ENCODE results near the gene SERPINA3. TPM values are rescaled to one million over a fixed set of nuclear protein-coding genes. Genes with fewer than 3 reads are reported as not detected.

SERPINA3 gene
- total RNA-seq, 2 experiments from 2014 or later: not detected

DNA sequence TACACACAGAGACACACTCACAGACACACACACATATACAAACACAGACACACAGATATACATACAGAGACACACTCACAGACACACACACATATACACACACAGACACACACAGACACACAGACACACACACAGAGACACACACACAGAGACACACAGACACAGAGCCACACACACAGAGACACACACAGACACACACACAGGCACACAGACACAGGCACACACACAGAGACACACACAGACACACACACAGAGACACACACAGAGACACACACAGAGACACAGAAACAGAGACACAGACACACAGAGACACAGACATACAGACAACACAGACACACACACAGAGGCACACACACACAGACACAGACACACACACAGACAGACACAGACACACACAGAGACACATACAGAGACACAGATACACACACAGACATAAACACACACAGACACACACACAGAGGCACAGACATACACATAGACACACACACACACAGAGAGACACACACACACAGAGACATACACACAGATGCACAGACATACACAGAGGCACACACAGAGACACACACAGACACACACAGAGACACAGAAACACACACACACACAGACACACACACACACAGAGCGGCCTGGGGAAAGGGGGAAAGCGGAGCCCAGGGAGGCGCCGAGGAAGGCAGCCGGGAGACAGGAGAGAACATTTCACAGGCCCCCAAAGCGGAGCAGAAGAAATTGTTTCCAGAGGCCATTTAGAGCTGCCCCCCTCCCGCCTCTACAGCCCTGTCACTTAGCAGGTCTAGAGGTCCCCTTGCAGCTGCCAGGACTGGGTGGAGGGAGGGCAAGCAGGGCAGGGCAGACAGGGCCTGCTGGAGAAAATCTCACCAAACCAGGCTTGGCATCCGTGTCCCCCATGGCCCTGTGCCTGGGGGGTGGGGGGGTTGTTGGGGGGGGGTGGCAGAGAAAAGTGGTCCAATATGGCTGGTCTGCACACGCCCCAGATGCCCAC lies 38.9 kb downstream of the SERPINA3 start:
- Mint-ChIP-seq H3K27me3 (no peaks in the 10 kb centered on the region), H3K27ac (no peak overlapping the region), H3K36me3 (ENCODE audit: low read depth) (no peaks in the 10 kb centered on the region), H3K4me1 (no peaks in the 10 kb centered on the region), H3K4me3 (no peak overlapping the region), H3K9me3 (peaks cover 7% of the 10 kb centered on the region)
- DNase-seq: no peak
- ChIA-PET CTCF (no interaction called here), POLR2A (no interaction called here)

DNA sequence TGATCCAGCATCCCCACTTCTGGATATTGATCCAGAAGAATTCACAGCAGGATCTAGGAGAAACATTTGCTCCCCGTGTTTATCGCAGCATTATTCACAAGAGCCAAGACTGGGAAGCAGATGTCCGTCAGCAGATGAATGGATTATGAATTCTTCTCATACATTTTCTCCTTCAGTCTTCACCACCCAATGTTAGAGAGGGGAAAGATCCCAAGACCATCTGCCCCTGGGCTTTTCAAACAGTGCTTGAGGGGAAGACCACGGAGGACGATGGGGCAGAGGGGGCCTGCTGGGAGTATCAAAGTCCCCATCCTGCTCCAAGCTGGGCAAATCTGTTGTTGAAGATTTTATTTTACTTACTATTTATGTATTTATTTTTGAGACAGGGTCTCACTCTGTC lies 41.1 kb downstream of the SERPINA3 start:
- H3K9me3 Mint-ChIP-seq: peaks cover 6% of the 10 kb centered on the region
- no peak overlapping the region for H3K27ac Mint-ChIP-seq
- H3K27me3 Mint-ChIP-seq: no peaks in the 10 kb centered on the region
- no peak overlapping the region for H3K4me3 Mint-ChIP-seq
- DNase-seq: no peak
- H3K36me3 Mint-ChIP-seq (ENCODE audit: low read depth): no peaks in the 10 kb centered on the region
- no peaks in the 10 kb centered on the region for H3K4me1 Mint-ChIP-seq
- POLR2A ChIA-PET: no interaction called here
- CTCF ChIA-PET: no interaction called here

DNA sequence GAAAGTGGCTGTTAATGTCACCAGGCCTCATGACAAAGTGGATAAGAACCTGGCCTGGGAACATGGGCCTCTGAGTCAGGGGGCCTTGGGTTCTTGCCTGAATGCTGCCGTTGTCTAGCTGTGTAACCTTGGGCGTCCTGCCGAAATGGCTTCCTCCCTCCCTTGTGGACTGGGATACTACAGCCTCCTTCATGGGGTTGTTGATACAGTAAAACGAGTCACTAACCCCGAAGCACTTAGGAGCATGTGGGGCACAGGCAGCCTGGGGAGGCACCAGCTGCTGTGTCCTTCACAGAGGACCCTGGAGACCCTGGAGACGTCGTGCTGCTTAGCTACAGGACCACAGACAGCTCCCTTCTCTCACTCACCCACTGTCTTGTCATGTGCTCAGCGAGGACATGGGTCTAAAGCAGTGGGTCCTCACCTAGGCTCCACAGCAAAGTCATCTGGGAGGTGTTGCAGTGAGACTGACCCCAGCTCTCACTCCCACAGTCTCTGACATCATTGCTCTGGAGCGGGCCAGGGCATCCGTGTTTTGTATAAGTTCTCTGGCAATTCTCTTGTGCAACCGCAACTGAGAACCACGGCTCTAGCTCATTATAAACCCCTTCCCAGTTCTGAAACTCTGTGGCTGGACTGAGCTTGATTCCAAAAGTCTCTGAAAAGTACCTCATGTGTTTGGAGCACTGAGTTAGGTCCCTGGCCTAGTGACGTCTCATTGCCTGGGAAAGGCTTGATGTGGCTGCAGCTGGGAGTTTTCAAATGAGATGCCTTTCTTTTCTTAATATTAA lies 42.1 kb downstream of the SERPINA3 start:
- no peaks in the 10 kb centered on the region for H3K4me1 Mint-ChIP-seq
- peaks cover 2% of the 10 kb centered on the region for H3K9me3 Mint-ChIP-seq
- H3K27ac Mint-ChIP-seq: no peak overlapping the region
- no peak overlapping the region for H3K4me3 Mint-ChIP-seq
- ChIA-PET POLR2A (no interaction called here), CTCF (interaction anchor here (0.5 to 0.7 kb wide), 2 partner anchors 20 to 661 kb away, joined by 3 read pairs; no protein-coding TSS in a partner anchor)
- no peaks in the 10 kb centered on the region for H3K36me3 Mint-ChIP-seq (ENCODE audit: low read depth)
- H3K27me3 Mint-ChIP-seq: no peaks in the 10 kb centered on the region
- no peak for DNase-seq

DNA sequence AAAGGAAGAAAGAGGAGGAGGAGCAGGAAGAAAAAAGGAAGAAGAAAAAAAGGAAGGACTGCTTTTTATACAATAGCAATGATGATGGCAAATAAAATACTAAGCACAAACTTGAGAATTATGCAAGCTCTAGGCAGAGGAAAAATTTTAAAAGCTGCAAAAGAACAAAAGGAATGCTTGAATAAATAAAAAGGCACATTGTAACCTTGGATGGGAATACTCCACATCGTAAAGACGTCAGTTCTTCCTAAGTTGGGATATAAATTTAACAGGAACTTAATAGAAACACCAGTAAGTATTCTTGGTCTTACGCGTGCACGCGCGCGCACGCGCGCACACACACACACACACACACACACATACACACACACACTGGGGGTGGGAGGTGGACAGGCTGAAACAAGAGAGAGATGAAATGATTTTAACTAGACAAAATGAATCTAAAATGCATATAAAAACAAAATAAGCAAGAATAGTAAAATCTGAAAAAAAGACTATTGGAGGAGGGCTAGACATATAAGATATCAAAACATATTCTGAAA lies 43.0 kb downstream of the SERPINA3 start:
- Mint-ChIP-seq H3K27ac (no peak overlapping the region), H3K4me3 (no peak overlapping the region), H3K27me3 (no peaks in the 10 kb centered on the region), H3K9me3 (no peaks in the 10 kb centered on the region), H3K36me3 (ENCODE audit: low read depth) (no peaks in the 10 kb centered on the region), H3K4me1 (no peaks in the 10 kb centered on the region)
- no peak for DNase-seq
- ChIA-PET CTCF (interaction anchor here (0.7 kb wide), 1 partner anchor 660 kb away, joined by 3 read pairs; no protein-coding TSS in a partner anchor), POLR2A (no interaction called here)

DNA sequence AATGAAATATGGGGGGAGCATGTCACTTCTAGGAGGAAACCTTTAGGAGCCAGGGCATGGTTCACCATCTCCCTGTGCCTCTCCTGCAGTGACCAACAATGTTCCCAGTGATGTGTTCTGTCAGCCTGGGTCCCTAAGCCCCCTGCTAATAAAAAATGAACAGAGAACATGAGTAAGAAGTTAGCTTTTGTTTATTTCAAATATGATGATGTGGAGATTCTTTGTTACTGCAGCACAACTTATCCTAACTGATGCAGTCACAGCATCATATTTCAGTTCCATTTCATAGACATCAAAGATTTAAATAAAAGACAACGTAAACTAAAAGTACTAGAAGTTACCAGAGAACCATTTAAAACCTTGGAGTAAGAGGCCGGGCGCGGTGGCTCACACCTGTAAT lies 43.9 kb downstream of the SERPINA3 start:
- H3K4me3 Mint-ChIP-seq: no peak overlapping the region

DNA sequence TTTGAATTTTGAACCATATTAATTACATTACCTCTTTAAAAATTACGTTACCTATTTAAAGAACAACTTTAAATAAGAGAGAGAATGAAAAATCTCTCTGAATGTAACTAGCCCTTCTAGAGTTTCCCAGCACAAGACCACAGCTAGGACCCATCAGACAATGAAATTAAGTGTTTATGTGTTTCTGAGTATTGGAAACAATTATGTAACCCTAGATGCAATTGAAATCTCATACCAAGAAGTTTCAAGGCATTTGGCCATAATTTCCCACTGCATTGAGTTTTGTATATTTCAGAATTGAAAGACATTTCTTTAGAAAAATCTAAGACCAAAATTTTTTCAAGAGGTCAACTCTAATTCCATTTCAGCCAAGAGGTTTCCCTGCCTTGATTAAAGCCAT lies 47.1 kb downstream of the SERPINA3 start:
- H3K27me3 Mint-ChIP-seq: peaks cover 3% of the 10 kb centered on the region
- ChIA-PET CTCF (interaction anchor here (0.6 kb wide), 1 partner anchor 572 kb away, joined by 4 read pairs; no protein-coding TSS in a partner anchor), POLR2A (no interaction called here)
- no peak for DNase-seq
- no peak overlapping the region for H3K27ac Mint-ChIP-seq
- H3K9me3 Mint-ChIP-seq: no peaks in the 10 kb centered on the region
- no peaks in the 10 kb centered on the region for H3K36me3 Mint-ChIP-seq (ENCODE audit: low read depth)
- H3K4me3 Mint-ChIP-seq: no peak overlapping the region
- no peaks in the 10 kb centered on the region for H3K4me1 Mint-ChIP-seq

More for the DNA sequence above, 43.9 kb downstream of the SERPINA3 start:
- Mint-ChIP-seq H3K27ac (no peak overlapping the region), H3K9me3 (no peaks in the 10 kb centered on the region), H3K4me1 (no peaks in the 10 kb centered on the region), H3K27me3 (no peaks in the 10 kb centered on the region), H3K36me3 (ENCODE audit: low read depth) (no peaks in the 10 kb centered on the region)
- CTCF ChIA-PET: no interaction called here
- POLR2A ChIA-PET: no interaction called here
- no peak for DNase-seq

DNA sequence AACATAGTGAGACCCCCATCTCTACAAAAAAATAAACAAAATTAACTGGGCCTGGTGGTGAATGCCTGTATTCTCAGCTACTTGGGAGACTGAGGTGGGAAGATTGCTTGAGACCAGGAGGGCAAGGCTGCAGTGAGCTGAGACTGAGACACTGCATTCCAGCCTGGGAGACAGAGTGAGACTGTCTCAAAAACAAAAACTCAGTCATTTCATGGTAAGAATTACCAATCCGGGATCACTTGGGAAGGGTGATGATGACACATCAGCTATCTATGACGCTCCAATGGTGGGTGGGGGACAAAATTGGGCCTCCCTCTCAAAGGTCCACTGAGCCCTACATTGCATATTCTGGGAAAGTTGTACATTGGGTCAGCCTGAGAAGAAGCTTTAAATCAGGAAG lies 47.7 kb downstream of the SERPINA3 start:
- ChIA-PET POLR2A (no interaction called here), CTCF (no interaction called here)
- Mint-ChIP-seq H3K4me1 (no peaks in the 10 kb centered on the region), H3K27me3 (peaks cover 7% of the 10 kb centered on the region), H3K36me3 (ENCODE audit: low read depth) (no peaks in the 10 kb centered on the region), H3K27ac (no peak overlapping the region), H3K9me3 (no peaks in the 10 kb centered on the region), H3K4me3 (no peak overlapping the region)
- DNase-seq: no peak

DNA sequence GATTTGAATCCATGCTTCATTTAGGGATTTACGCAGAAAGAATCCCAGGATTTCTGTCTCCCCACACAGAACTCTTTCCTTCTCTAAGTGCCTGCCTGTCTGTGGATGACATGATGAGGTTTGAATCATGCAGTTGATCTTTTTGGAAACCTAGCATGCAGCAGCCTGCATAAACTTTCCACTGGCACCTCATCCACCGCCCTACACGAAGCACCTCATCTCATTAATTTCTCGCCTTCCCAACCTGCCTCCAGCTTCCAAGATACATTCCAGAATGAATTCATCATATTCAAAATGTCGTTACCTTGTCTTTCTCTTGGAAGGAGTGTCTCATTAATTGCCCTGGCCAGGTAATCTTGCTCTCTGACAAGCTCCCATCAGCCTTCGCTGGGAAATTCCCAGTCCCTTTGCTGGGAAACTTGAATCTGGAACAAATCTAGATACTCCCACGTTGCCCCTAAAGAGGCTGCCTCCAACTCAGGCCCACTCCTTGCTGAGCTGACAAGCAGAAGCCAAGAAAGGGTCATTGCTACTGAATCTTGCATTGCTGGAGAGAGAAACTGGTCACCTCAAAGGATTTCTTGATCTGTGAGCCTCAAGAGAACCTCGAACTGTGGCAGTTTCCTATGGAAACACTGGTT lies 48.2 kb downstream of the SERPINA3 start:
- no peak overlapping the region for H3K27ac Mint-ChIP-seq
- no peaks in the 10 kb centered on the region for H3K9me3 Mint-ChIP-seq
- H3K4me1 Mint-ChIP-seq: no peaks in the 10 kb centered on the region
- peaks cover 10% of the 10 kb centered on the region for H3K27me3 Mint-ChIP-seq
- ChIA-PET CTCF (no interaction called here), POLR2A (no interaction called here)
- H3K4me3 Mint-ChIP-seq: no peak overlapping the region
- no peaks in the 10 kb centered on the region for H3K36me3 Mint-ChIP-seq (ENCODE audit: low read depth)
- no peak for DNase-seq

DNA sequence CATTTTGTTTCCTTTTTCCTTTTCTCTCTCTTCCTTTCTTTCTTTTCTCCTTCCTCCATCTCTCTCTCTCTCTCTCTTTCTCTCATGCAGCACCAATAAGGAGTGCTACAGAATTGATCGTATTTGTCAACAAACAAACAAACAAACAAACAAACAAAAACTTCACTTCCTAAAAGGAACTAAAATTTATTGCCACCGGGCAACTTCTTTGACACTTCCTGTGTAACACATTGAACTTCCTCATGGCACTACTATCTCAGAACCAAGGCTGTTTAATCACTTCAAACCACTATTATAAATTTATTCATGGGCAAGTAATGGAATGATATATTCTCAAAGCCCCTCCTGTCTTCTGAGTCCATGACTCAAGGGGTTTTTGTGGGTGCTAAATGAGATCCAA lies 51.3 kb downstream of the SERPINA3 start:
- ChIA-PET POLR2A (no interaction called here), CTCF (no interaction called here)
- H3K27ac Mint-ChIP-seq: no peak overlapping the region
- no peaks in the 10 kb centered on the region for H3K4me1 Mint-ChIP-seq
- no peaks in the 10 kb centered on the region for H3K36me3 Mint-ChIP-seq (ENCODE audit: low read depth)
- H3K9me3 Mint-ChIP-seq: no peaks in the 10 kb centered on the region
- peaks cover 13% of the 10 kb centered on the region for H3K27me3 Mint-ChIP-seq
- no peak for DNase-seq
- no peak overlapping the region for H3K4me3 Mint-ChIP-seq

DNA sequence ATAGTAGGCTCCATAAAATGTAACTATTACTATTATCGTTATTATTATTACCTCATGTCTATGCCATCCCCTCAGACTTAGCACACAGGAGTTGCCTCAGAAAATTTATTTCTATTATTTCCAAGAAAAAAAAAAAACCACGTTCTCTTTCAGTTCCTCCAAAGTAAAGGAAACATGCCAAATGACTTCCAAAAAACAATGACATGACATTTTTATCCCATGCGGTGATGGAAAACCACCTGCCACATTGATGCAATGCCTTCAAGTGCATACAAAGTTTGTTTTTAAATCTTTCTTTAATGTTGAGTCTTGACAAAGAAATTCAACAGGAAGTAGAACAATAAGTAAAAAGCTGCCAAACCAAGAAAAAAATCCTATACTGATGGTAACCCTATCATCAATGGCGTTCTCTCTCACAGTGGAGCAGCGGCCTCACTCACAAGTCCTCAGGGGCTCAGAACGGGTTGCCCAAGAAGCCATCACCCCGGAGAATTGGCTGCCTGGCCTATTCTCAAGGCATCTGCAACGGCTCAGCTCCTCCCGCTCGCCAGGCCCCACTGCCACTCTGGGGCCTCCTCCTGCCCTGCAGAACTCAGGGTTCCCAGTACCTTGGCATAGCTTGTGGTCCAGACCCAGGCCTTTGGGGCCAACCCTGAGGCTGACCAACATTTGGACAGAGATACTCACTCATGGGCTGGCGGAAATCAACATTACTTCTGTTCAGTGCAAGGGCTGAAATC lies 51.9 kb downstream of the SERPINA3 start:
- Mint-ChIP-seq H3K4me3 (no peak overlapping the region), H3K9me3 (no peaks in the 10 kb centered on the region), H3K4me1 (no peaks in the 10 kb centered on the region), H3K36me3 (ENCODE audit: low read depth) (no peaks in the 10 kb centered on the region), H3K27me3 (peaks cover 13% of the 10 kb centered on the region), H3K27ac (no peak overlapping the region)
- ChIA-PET POLR2A (no interaction called here), CTCF (no interaction called here)
- DNase-seq: no peak

DNA sequence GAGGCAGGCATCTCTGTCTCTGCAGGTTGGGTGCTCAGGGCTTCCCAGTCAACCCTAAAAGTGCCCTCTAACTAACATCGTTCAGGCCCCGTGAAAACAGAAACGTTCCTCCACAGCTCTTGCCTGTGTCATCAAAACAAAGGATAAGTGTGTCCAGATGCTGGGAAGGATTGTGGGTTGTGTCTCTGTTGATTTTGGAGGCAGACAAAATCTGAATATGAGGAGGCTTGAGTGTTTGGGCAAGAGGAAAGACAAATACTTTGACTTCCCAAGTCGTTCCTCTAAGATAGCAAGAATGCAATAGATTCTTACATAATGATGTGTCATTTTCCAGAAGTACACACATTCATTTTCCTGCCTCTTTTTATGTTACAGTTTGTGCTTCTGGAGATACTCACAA lies 52.9 kb downstream of the SERPINA3 start:
- H3K4me3 Mint-ChIP-seq: no peak overlapping the region
- no peak for DNase-seq
- POLR2A ChIA-PET: no interaction called here
- H3K4me1 Mint-ChIP-seq: no peaks in the 10 kb centered on the region
- CTCF ChIA-PET: no interaction called here
- H3K27me3 Mint-ChIP-seq: peaks cover 16% of the 10 kb centered on the region
- no peak overlapping the region for H3K27ac Mint-ChIP-seq
- no peaks in the 10 kb centered on the region for H3K36me3 Mint-ChIP-seq (ENCODE audit: low read depth)
- H3K9me3 Mint-ChIP-seq: no peaks in the 10 kb centered on the region

DNA sequence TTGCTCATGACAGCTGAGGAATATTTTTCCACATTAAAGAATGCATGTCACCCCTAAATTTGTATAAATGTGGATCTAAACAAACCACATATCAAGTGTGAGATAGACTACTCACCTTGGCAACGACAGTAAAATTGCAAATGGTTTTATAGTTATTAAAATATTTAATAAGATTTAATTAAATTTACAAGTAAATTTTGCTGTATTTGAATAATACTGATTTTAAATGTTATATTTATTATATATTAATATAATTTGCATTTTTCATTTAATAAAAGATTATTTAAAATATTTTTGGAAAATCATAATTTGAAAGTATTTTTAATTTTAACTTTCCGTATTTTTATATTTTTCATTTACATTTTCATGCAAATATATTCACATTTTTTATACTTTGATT lies 53.4 kb downstream of the SERPINA3 start:
- H3K4me1 Mint-ChIP-seq: no peaks in the 10 kb centered on the region
- no peak for DNase-seq
- H3K27me3 Mint-ChIP-seq: peaks cover 16% of the 10 kb centered on the region
- ChIA-PET CTCF (no interaction called here), POLR2A (no interaction called here)
- H3K4me3 Mint-ChIP-seq: no peak overlapping the region
- H3K36me3 Mint-ChIP-seq (ENCODE audit: low read depth): no peaks in the 10 kb centered on the region
- H3K9me3 Mint-ChIP-seq: no peaks in the 10 kb centered on the region
- no peak overlapping the region for H3K27ac Mint-ChIP-seq
